GM18520 (cell line): Measurements from ENCODE around the gene NCK2.
A peak's percentile ranks its signal among the peaks of the same experiment; 100 is the strongest.

Experiments
- ATAC-seq: cut with Tn5 transposase; IDR thresholded peaks from one replicate; pipeline ENCODE4 v1.9.1; 2021; ENCODE audit not compliant: unreplicated experiment

NCK2 gene

GRCh38 chr2:105866216-105867185 is 121.8 kb downstream of the NCK2 start:
- no peak for ATAC-seq

- no peak for ATAC-seq
These were observed 122.9 kb downstream of the NCK2 start for GRCh38 chr2:105867587-105867986.

GRCh38 chr2:105868060-105868459 is 123.3 kb downstream of the NCK2 start:
- no peak for ATAC-seq

GRCh38 chr2:105869341-105869740 is 124.6 kb downstream of the NCK2 start:
- ATAC-seq: no peak

GRCh38 chr2:105870062-105870461 is 125.3 kb downstream of the NCK2 start:
- no peak for ATAC-seq

- no peak for ATAC-seq
These were observed 126.1 kb downstream of the NCK2 start for GRCh38 chr2:105870858-105871257.

- ATAC-seq: no peak
These were observed 127.5 kb downstream of the NCK2 start for GRCh38 chr2:105872142-105872728.

GRCh38 chr2:105872830-105873229 is 128.1 kb downstream of the NCK2 start:
- ATAC-seq: no peak

GRCh38 chr2:105873281-105873680 is 128.6 kb downstream of the NCK2 start:
- no peak for ATAC-seq

- peak; percentile 91 for ATAC-seq
These were observed 129.0 kb downstream of the NCK2 start for GRCh38 chr2:105873721-105874120.

- no peak for ATAC-seq
These were observed 129.8 kb downstream of the NCK2 start for GRCh38 chr2:105874466-105874865.

- no peak for ATAC-seq
These were observed 130.5 kb downstream of the NCK2 start for GRCh38 chr2:105875241-105875640.

- ATAC-seq: no peak
These were observed 131.5 kb downstream of the NCK2 start for GRCh38 chr2:105876191-105876590.

- ATAC-seq: no peak
These were observed 133.2 kb downstream of the NCK2 start for GRCh38 chr2:105877945-105878344.

- ATAC-seq: no peak
These were observed 134.5 kb downstream of the NCK2 start for GRCh38 chr2:105879106-105879802.

GRCh38 chr2:105879803-105880300 is 135.1 kb downstream of the NCK2 start:
- no peak for ATAC-seq

- no peak for ATAC-seq
These were observed 135.9 kb downstream of the NCK2 start for GRCh38 chr2:105880637-105881036.

GRCh38 chr2:105881286-105882136 is 136.8 kb downstream of the NCK2 start:
- ATAC-seq: no peak

- ATAC-seq: no peak
These were observed 137.6 kb downstream of the NCK2 start for GRCh38 chr2:105882341-105882740.

- ATAC-seq: no peak
These were observed 138.3 kb downstream of the NCK2 start for GRCh38 chr2:105882920-105883435.
